Measurements from ENCODE around the gene PPHLN1. TPM values are rescaled to one million over a fixed set of nuclear protein-coding genes. Genes with fewer than 3 reads are reported as not detected.

PPHLN1 gene
- total RNA-seq: 10 to 100 TPM; 28.2 to 41.8 (median 34.8) TPM
- 10 to 100 TPM; 15.4 to 25.8 TPM for polyA plus RNA-seq
- long read RNA-seq, donor 1, full-length matches to known transcripts: 4 of 9 reads
- long read RNA-seq, donor 1, partial matches to known transcripts: 3 of 9 reads
- long read RNA-seq, donor 1, other reads (novel, unspliced or antisense): 2 of 9 reads
- long read RNA-seq, donor 2, partial matches to known transcripts: 2 of 10 reads
- long read RNA-seq, donor 2, other reads (novel, unspliced or antisense): 6 of 10 reads
- long read RNA-seq, donor 3, full-length matches to known transcripts: 11 of 22 reads
- long read RNA-seq, donor 3, partial matches to known transcripts: 5 of 22 reads
- long read RNA-seq, donor 3, other reads (novel, unspliced or antisense): 6 of 22 reads

DNA sequence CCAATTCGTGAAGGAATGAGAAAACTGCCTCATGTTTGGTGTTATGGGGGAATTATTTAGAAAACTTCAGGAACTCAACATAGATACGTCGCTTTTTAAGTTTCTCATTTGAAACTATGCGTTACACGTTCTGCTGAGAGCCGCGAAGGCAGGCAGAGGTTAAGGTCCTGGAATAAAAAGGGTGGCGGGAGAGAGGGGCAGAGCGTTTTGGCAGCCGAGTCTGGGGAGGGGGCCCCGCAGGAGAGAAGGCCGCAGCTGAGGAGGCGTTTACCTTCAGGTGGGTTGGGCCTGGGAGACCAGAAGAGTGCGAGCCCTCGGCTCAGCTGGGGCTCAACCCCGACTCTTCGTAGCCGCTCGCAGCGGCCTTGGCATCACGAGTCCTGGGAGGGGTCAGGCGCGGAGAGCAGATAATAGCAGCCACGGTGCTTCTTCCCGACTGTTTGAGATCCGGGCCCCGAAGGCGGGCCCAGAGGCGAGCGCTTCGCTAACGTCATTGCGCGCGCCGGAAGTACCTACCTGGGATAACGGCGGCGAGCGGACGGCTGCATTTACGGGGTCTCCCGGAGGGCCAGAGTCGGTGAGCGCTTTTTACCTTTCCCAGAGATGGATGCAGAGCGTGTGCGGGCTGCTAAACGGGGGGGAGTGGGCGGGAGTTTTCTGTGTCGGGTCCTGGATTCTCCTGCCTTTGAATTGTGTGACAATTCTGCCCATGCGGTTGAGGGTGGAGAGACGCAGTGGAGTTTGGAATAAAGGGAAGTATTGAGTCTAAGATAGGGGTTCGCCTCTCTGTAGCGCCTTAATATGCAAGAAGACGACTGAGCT is at the start of gene PPHLN1, which contains the start of gene ZCRB1:
Gene PPHLN1 (plus strand): TSS at position 515 of the 822 bp plus-strand sequence. CDS start 9,736 bp downstream, outside the sequence.
Gene ZCRB1 (minus strand): TSS at position 442 of the 822 bp plus-strand sequence. CDS start 1,992 bp downstream, outside the sequence.
- 0% methylated on average over 55 of the region's 55 CpGs for WGBS, 2 donors
- ATAC-seq: peak; percentile 96 to 99 (median 98)
- intact Hi-C loops (cut with DNase I): loop anchor here (2.0 to 10.0 kb wide), 9 partner anchors 46 to 199 kb away; partner anchors contain the start of genes GXYLT1 (in 4 of the 10) and YAF2 (in 4 of the 10)

GRCh38 chr12:42277396-42278127 is 48.4 kb upstream of the PPHLN1 start:
- Histone ChIP-seq H3K4me1 (peaks cover 0 to 5% (median 0%) of the 10 kb centered on the region in 9 donors), H3K4me3 (no peak overlapping the region), H3K36me3 (no peaks in the 10 kb centered on the region), H3K9me3 (no peaks in the 10 kb centered on the region), H3K27ac (no peak overlapping the region), H3K27me3 (no peaks in the 10 kb centered on the region)
- no peak for ATAC-seq
- no peak for DNase-seq
- no peak for TF ChIP-seq CTCF (IDR thresholded peaks at IDR 0.05)
- intact Hi-C loops (cut with DNase I): no loop called here
- 77 to 84% methylated on average over 6 of the region's 6 CpGs for WGBS, 2 donors

More for the DNA sequence above, at the start of gene PPHLN1, which contains the start of gene ZCRB1:
- peak; percentile 79 to 81 for DNase-seq
- no peaks in the 10 kb centered on the region for H3K9me3 ChIP-seq
- H3K27ac ChIP-seq: peak within 1 kb of the TSS; percentile 23 to 93 (median 80)
- H3K27me3 ChIP-seq: no peaks in the 10 kb centered on the region
- TF ChIP-seq CTCF (IDR thresholded peaks at IDR 0.05): no peak
- H3K36me3 ChIP-seq: peaks cover 0 to 30% (median 5%) of the 10 kb centered on the region in 9 donors
- peaks cover 3 to 38% (median 22%) of the 10 kb centered on the region in 9 donors for H3K4me1 ChIP-seq
- peak within 1 kb of the TSS; percentile 60 to 94 (median 74) for H3K4me3 ChIP-seq

DNA sequence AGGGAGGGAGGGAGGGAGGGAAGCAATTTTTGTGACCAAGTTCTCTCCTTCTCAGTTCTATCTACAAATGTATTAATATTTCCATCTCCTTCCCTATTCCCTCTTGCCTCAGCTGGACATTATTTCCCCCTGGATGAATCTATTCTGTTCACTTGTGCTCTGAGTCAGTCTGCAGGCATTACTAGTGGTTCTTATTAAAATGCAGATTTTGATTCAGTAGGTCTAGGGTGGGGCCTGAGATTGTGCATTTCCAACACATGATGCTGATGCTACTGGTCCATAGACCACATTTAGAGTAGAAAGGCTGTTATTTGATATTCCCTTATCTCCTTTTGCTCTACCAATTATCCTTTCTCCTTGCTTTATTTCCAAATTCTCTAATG is 47.8 kb upstream of the PPHLN1 start:
- H3K27ac ChIP-seq: no peak overlapping the region
- no peaks in the 10 kb centered on the region for H3K9me3 ChIP-seq
- DNase-seq: no peak
- H3K36me3 ChIP-seq: no peaks in the 10 kb centered on the region
- no peak for TF ChIP-seq CTCF (IDR thresholded peaks at IDR 0.05)
- H3K27me3 ChIP-seq: no peaks in the 10 kb centered on the region
- H3K4me3 ChIP-seq: no peak overlapping the region
- intact Hi-C loops (cut with DNase I): no loop called here
- peaks cover 0 to 5% (median 0%) of the 10 kb centered on the region in 9 donors for H3K4me1 ChIP-seq
- ATAC-seq: no peak

GRCh38 chr12:42281278-42281677 is 44.7 kb upstream of the PPHLN1 start:
- no peak overlapping the region for H3K27ac ChIP-seq
- WGBS, 2 donors: 52 to 58% methylated on average over 3 of the region's 3 CpGs
- H3K27me3 ChIP-seq: no peaks in the 10 kb centered on the region
- no peak overlapping the region for H3K4me3 ChIP-seq
- intact Hi-C loops (cut with DNase I): no loop called here
- no peaks in the 10 kb centered on the region for H3K9me3 ChIP-seq
- ATAC-seq: no peak
- H3K36me3 ChIP-seq: no peaks in the 10 kb centered on the region
- peaks cover 0 to 5% (median 0%) of the 10 kb centered on the region in 9 donors for H3K4me1 ChIP-seq
- no peak for TF ChIP-seq CTCF (IDR thresholded peaks at IDR 0.05)
- DNase-seq: no peak

Measured in heart right ventricle (tissue), 16 donors.